GM23338 (cell line): ENCODE measurements around the gene EPG5. TPM values are rescaled to one million over a fixed set of nuclear protein-coding genes. Genes with fewer than 3 reads are reported as not detected.

Experiments used
- ATAC-seq: fragments of 200-7000 bp; cut with Tn5 transposase; 3 replicates; pipeline ENCODE4 v1.9.1; 2020
- DNase-seq: peaks from one replicate; pipeline ENCODE4 v3.0.0-alpha.2; 2015; ENCODE audit warnings: low spot score
- H2AFZ ChIP-seq: fragments of 200-600 bp; sonication (generic); 2 replicates; pipeline ENCODE4 v1.8.0; 2016; ENCODE audit warnings: antibody characterized with exemption, mild to moderate bottlenecking, moderate library complexity
- H3F3A ChIP-seq: fragments of 200-600 bp; sonication (generic); replicated peaks from 2 replicates; pipeline ENCODE4 v1.8.0; 2017; ENCODE audit warnings: antibody characterized with exemption, mixed run types, low read depth
- H3K27ac ChIP-seq: fragments of 200-600 bp; sonication (generic); 2 replicates; pipeline ENCODE4 v1.6.1; 2016; ENCODE audit warnings: low read depth
- H3K27me3 ChIP-seq: fragments of 200-600 bp; sonication (generic); 2 replicates; pipeline ENCODE4 v1.8.0; 2016; ENCODE audit warnings: mild to moderate bottlenecking, mixed run types, moderate library complexity; ENCODE audit not compliant: insufficient read depth
- H3K36me3 ChIP-seq: fragments of 200-600 bp; sonication (generic); 2 replicates; pipeline ENCODE4 v1.8.0; 2016; ENCODE audit warnings: mild to moderate bottlenecking; ENCODE audit not compliant: insufficient read depth
- H3K4me1 ChIP-seq: fragments of 200-600 bp; sonication (generic); 2 replicates; pipeline ENCODE4 v1.8.0; 2016; ENCODE audit warnings: mild to moderate bottlenecking, moderate library complexity; ENCODE audit not compliant: insufficient read depth
- H3K4me2 ChIP-seq: fragments of 200-600 bp; sonication (generic); 2 replicates; pipeline ENCODE4 v1.7.1; 2017; ENCODE audit warnings: mixed run types
- H3K4me3 ChIP-seq: fragments of 200-600 bp; sonication (generic); 2 replicates; pipeline ENCODE4 v1.6.1; 2016; ENCODE audit warnings: mixed run types
- H3K79me2 ChIP-seq: fragments of 200-600 bp; sonication (generic); replicated peaks from 2 replicates; pipeline ENCODE4 v1.8.0; 2017; ENCODE audit warnings: mild to moderate bottlenecking; ENCODE audit not compliant: insufficient read depth
- H3K9me2 ChIP-seq: fragments of 200-600 bp; sonication (generic); 2 replicates; pipeline ENCODE4 v1.8.0; 2017; ENCODE audit not compliant: insufficient read depth
- H4K20me1 ChIP-seq: fragments of 200-600 bp; sonication (generic); replicated peaks from 2 replicates; pipeline ENCODE4 v1.8.0; 2017; ENCODE audit warnings: mild to moderate bottlenecking; ENCODE audit not compliant: insufficient read depth
- H3K27ac Mint-ChIP-seq: 2 replicates; pipeline ENCODE4 v1.8.0; 2020; ENCODE audit warnings: inconsistent platforms, mild to moderate bottlenecking, moderate library complexity, mixed read lengths
- H3K27me3 Mint-ChIP-seq: 3 replicates; pipeline ENCODE4 v1.8.0; 2022; ENCODE audit warnings: low read depth, mild to moderate bottlenecking, moderate library complexity, mixed read lengths, inconsistent platforms; ENCODE audit not compliant: insufficient read depth, poor library complexity
- H3K36me3 Mint-ChIP-seq: 3 replicates; pipeline ENCODE4 v1.8.0; 2021; ENCODE audit warnings: low read depth, mild to moderate bottlenecking, inconsistent platforms, moderate library complexity, mixed read lengths
- H3K4me1 Mint-ChIP-seq: 3 replicates; pipeline ENCODE4 v1.8.0; 2020; ENCODE audit warnings: mild to moderate bottlenecking, inconsistent platforms, mixed read lengths
- H3K4me3 Mint-ChIP-seq: 3 replicates; pipeline ENCODE4 v1.8.0; 2021; ENCODE audit warnings: moderate library complexity, mild to moderate bottlenecking, inconsistent platforms, mixed read lengths
- H3K9me3 Mint-ChIP-seq: 3 replicates; pipeline ENCODE4 v1.8.0; 2020; ENCODE audit warnings: moderate library complexity, mild to moderate bottlenecking, inconsistent platforms, mixed read lengths
- CREB1 ChIP-seq: fragments of 250-450 bp; sonication (Bioruptor Pico); IDR thresholded peaks from 2 replicates; pipeline ENCODE4 v1.5.0; 2020; ENCODE audit warnings: low read depth, mild to moderate bottlenecking, moderate library complexity
- CTCF ChIP-seq, 2 experiments: fragments of 200-600 bp in 1 of 2; sonication (generic) in 1 of 2; conservative IDR thresholded peaks; 2 replicates each; pipeline versions ENCODE4 v1.5.1 to v1.6.1; 2016 to 2017; ENCODE audit warnings: antibody characterized with exemption in 2 of 2, low read depth in 2 of 2, mild to moderate bottlenecking in 2 of 2, moderate library complexity in 1 of 2
- ETS1 ChIP-seq: IDR thresholded peaks from 2 replicates; pipeline ENCODE4 v1.6.1; 2016; ENCODE audit warnings: antibody characterized with exemption
- EZH2 ChIP-seq: fragments of 200-600 bp; sonication (generic); IDR thresholded peaks from one replicate; pipeline ENCODE4 v1.8.0; 2017; ENCODE audit warnings: antibody characterized with exemption, mild to moderate bottlenecking, low read depth; ENCODE audit not compliant: unreplicated experiment
- EZH2phosphoT487 ChIP-seq: fragments of 200-600 bp; sonication (generic); IDR thresholded peaks from one replicate; pipeline ENCODE4 v1.8.1; 2018; ENCODE audit warnings: antibody characterized with exemption; ENCODE audit not compliant: unreplicated experiment
- JUNB ChIP-seq: IDR thresholded peaks from one replicate; pipeline ENCODE4 v1.6.1; 2016; ENCODE audit warnings: antibody characterized with exemption; ENCODE audit not compliant: unreplicated experiment
- NANOG ChIP-seq: IDR thresholded peaks from 2 replicates; pipeline ENCODE4 v1.6.1; 2016; ENCODE audit warnings: antibody characterized with exemption, borderline replicate concordance
- POLR2AphosphoS5 ChIP-seq: IDR thresholded peaks from 2 replicates; pipeline ENCODE4 v1.6.1; 2016; ENCODE audit warnings: antibody characterized with exemption, low read depth
- REST ChIP-seq: IDR thresholded peaks from one replicate; pipeline ENCODE4 v1.6.1; 2018; ENCODE audit warnings: antibody characterized with exemption; ENCODE audit not compliant: unreplicated experiment
- STAT1 ChIP-seq: IDR thresholded peaks from one replicate; pipeline ENCODE4 v1.6.1; 2016; ENCODE audit warnings: antibody characterized with exemption; ENCODE audit not compliant: unreplicated experiment
- ZNF114 ChIP-seq: fragments of 250-450 bp; sonication (Bioruptor Pico); IDR thresholded peaks from 2 replicates; pipeline ENCODE4 v1.5.0; 2020; ENCODE audit warnings: mild to moderate bottlenecking, moderate library complexity
- ZNF331 ChIP-seq: fragments of 250-450 bp; sonication (Bioruptor Pico); IDR thresholded peaks from 2 replicates; pipeline ENCODE4 v1.5.0; 2020; ENCODE audit warnings: low read depth, mild to moderate bottlenecking, moderate library complexity
- ZNF462 ChIP-seq: fragments of 250-450 bp; sonication (Bioruptor Pico); IDR thresholded peaks from 2 replicates; pipeline ENCODE4 v1.5.0; 2020; ENCODE audit warnings: mild to moderate bottlenecking, moderate library complexity
- polyA plus RNA-seq: library from polyadenylated mRNA; unstranded; fragments of >200 nt; fragmentation: Nextera tagmentation; extraction: Ambion mirVana; gene quantifications from 2 replicates; pipeline ENCODE4 v1.2.1, GENCODE V29; 2016
- total RNA-seq: library from RNA; depleted of rRNA; stranded (reverse); fragments of >200 nt; shearing (Covaris generic); gene quantifications from 2 replicates; pipeline ENCODE4 v1.2.3, GENCODE V29; 2014

EPG5 gene
- total and polyA plus RNA-seq, 2 experiments from 2014 or later: 4.1 to 29.2 TPM

DNA sequence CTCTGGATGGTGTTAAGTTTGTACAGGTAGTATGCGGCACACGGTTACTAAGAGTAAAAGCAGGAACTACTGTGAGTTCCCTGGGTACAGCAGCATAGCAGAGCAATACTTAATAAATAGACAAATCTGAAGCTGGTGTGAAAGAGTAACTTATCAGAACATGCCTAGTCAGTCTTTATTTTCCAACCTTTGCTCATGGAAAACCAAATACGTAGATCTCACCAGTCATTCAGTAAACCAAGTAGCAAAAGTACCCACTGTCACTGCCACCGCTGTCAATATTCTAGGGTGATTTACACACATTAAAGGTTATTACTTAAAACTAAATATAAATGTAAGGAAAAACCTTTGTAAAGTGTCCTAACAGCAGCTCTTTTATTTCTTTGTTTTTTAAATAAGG lies 106.6 kb downstream of the EPG5 start:
- ATAC-seq: no peak
- no peak for DNase-seq
- Histone ChIP-seq H3F3A (no peaks in the 10 kb centered on the region), H3K36me3 (peaks cover 15% of the 10 kb centered on the region), H4K20me1 (no peaks in the 10 kb centered on the region; the same call in 1 of the 2 replicates), H3K27ac (no peak overlapping the region), H3K27me3 (no peaks in the 10 kb centered on the region), H3K4me2 (no peak overlapping the region), H3K4me1 (no peaks in the 10 kb centered on the region), H3K4me3 (no peak overlapping the region), H3K9me2 (no peaks in the 10 kb centered on the region), H2AFZ (no peak overlapping the region), H3K79me2 (no peaks in the 10 kb centered on the region)
- Mint-ChIP-seq H3K27ac (no peak overlapping the region; the same call in 1 of the 2 replicates), H3K9me3 (no peaks in the 10 kb centered on the region), H3K36me3 (peaks cover 42% of the 10 kb centered on the region), H3K4me3 (no peak overlapping the region), H3K4me1 (no peaks in the 10 kb centered on the region), H3K27me3 (no peaks in the 10 kb centered on the region)
- no peak for TF ChIP-seq ZNF114 (CRISPR knock-in tag)
- no peak for TF ChIP-seq ETS1
- no peak for TF ChIP-seq REST
- TF ChIP-seq ZNF331 (CRISPR knock-in tag): no peak
- no peak for TF ChIP-seq CREB1 (CRISPR knock-in tag)
- TF ChIP-seq CTCF (conservative IDR thresholded peaks at IDR 0.05; ENCODE audit: low read depth in 2 of 2): no peak
- TF ChIP-seq POLR2AphosphoS5: no peak
- TF ChIP-seq EZH2phosphoT487: no peak
- TF ChIP-seq EZH2: no peak
- TF ChIP-seq STAT1: no peak
- TF ChIP-seq NANOG: no peak
- TF ChIP-seq JUNB: no peak
- no peak for TF ChIP-seq ZNF462 (CRISPR knock-in tag)
